ENCODE measurements around the gene EOLA2. TPM values are rescaled to one million over a fixed set of nuclear protein-coding genes. Genes with fewer than 3 reads are reported as not detected.

EOLA2 gene
- total RNA-seq (2022; extraction: Qiagen RNA extraction; ENCODE audit: low read depth): 54.4 to 58.8 TPM (median 57.0 TPM) in 5 replicates

GRCh38 chrX:149938427-149938880 lies at the start of gene EOLA2:
Gene EOLA2 (minus strand): TSS chrX:149938491. CDS start chrX:149933874, 4,617 bp downstream.

DNA sequence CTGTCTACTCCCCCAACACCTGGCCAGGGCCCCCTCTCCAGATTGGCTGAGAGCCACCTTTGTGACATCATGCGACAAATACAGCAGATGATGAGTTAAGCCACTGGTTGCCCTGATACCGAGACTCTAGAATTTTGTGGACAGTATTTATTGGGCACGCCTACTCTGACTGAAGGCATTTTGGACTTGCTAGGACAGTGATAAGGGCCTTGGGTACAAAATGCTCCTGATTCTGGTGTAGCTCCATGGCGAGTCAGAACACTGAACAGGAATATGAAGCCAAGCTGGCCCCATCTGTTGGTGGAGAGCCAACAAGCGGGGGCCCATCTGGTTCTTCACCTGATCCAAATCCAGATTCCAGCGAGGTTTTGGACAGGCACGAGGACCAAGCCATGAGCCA lies 8.9 kb downstream of the EOLA2 start, which contains the start of gene HSFX4:
HSFX4 (plus strand) TSS at position 174 of the 400 bp plus-strand sequence; CDS start at position 246, 72 bp downstream.

Other genes starting within 250 kb of the EOLA2 start
- gene MAGEA11, start 226.4 kb downstream of the EOLA2 start, total RNA-seq (2022; extraction: Qiagen RNA extraction; ENCODE audit: low read depth): not detected in 5 replicates
- gene HSFX1, start 164.4 kb downstream of the EOLA2 start, total RNA-seq (2022; extraction: Qiagen RNA extraction; ENCODE audit: low read depth): 0.28 to 0.48 TPM (median 0.32 TPM) in 4 of 5 replicates, not detected in the other
- not detected in 5 replicates for gene MAGEA9, start 156.6 kb downstream of the EOLA2 start, total RNA-seq (2022; extraction: Qiagen RNA extraction; ENCODE audit: low read depth)
- not detected in 5 replicates for gene MAGEA8, start 57.3 kb downstream of the EOLA2 start, total RNA-seq (2022; extraction: Qiagen RNA extraction; ENCODE audit: low read depth)
- not detected in 5 replicates for gene HSFX4, start 8.9 kb downstream of the EOLA2 start, total RNA-seq (2022; extraction: Qiagen RNA extraction; ENCODE audit: low read depth)

Data from A549 treated with DMSO at 1 μM for 4 hours (cell line).